PC-9 (cell line): ENCODE results near the gene PHLDA3.

Experiments used
- EZH2 ChIP-seq: fragments of 200-600 bp; sonication (generic); IDR thresholded peaks from 2 replicates; pipeline ENCODE4 v1.8.0; 2017; ENCODE audit warnings: antibody characterized with exemption, low read depth
- TF ChIP-seq, protein P1 (sequence below): fragments of 200-600 bp; sonication (generic); conservative IDR thresholded peaks from 2 replicates; pipeline ENCODE4 v1.6.1; 2017; ENCODE audit warnings: mixed run types, antibody characterized with exemption, mild to moderate bottlenecking, moderate library complexity

DNA sequence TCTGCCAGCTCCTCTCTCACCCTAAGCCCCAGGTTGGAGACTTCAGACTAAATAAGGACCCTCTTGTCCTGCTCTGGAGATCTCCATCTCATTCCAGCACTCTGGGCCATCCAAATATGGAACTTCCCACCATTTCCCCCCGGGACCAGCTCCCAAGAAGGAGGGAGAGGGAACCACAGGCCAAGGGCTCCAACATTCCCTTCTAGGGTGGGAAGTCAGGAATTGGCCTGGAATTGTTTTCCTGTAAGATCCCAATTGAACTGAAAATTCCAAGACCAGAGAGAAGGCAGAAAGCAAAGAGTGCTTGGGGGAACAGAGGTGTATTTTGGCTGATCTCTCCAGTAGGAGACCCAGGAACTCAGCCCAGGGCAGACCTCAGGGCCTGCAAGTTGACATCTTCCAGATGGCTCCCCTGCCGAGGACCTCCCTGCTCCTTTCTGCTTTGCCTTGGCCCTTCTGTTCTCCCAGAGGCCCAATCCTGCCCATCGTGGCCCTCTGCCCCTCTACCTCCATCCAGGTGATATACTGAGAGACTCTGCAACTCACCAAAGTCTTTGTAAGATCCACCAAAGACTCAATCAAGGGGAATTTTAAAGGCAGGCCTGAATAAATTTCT is 23.0 kb upstream of the PHLDA3 start:
- no peak for TF ChIP-seq EZH2
- TF ChIP-seq, protein P1, sequence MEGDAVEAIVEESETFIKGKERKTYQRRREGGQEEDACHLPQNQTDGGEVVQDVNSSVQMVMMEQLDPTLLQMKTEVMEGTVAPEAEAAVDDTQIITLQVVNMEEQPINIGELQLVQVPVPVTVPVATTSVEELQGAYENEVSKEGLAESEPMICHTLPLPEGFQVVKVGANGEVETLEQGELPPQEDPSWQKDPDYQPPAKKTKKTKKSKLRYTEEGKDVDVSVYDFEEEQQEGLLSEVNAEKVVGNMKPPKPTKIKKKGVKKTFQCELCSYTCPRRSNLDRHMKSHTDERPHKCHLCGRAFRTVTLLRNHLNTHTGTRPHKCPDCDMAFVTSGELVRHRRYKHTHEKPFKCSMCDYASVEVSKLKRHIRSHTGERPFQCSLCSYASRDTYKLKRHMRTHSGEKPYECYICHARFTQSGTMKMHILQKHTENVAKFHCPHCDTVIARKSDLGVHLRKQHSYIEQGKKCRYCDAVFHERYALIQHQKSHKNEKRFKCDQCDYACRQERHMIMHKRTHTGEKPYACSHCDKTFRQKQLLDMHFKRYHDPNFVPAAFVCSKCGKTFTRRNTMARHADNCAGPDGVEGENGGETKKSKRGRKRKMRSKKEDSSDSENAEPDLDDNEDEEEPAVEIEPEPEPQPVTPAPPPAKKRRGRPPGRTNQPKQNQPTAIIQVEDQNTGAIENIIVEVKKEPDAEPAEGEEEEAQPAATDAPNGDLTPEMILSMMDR = no peak
